Measurements from ENCODE around the gene GNAT2. TPM values are rescaled to one million over a fixed set of nuclear protein-coding genes. Genes with fewer than 3 reads are reported as not detected.

GNAT2 gene
- total and polyA plus RNA-seq, 4 donors = 0.24 TPM; not detected in 3

- DNase-seq (no peak), ATAC-seq (ENCODE audit: insufficient read depth, low FRiP score) (no peak)
- Histone ChIP-seq H3K4me3 (no peak overlapping the region), H3K27me3 (ENCODE audit: control insufficient read depth in 3 of 3, insufficient read depth in 3 of 3, low read length in 2 of 3) (no peaks in the 10 kb centered on the region), H3K27ac (ENCODE audit: low read depth in 1 of 2, low read length in 1 of 2) (no peak overlapping the region), H3K36me3 (ENCODE audit: control insufficient read depth in 4 of 4, insufficient read depth in 4 of 4, low read length in 4 of 4) (peaks cover 0 to 3% (median 0%) of the 10 kb centered on the region in 4 donors), H3K9ac (ENCODE audit: insufficient read depth in 1 of 2, low read length in 2 of 2) (no peak overlapping the region), H3K9me3 (ENCODE audit: control insufficient read depth in 4 of 4, insufficient read depth in 3 of 4, low read length in 3 of 4) (no peaks in the 10 kb centered on the region), H3K4me1 (ENCODE audit: control insufficient read depth in 5 of 5, insufficient read depth in 5 of 5, low read length in 5 of 5) (peaks cover 4 to 68% (median 6%) of the 10 kb centered on the region in 5 donors)
- WGBS, 2 donors = 28 to 63% methylated on average over 1 of the region's 1 CpG
- TF ChIP-seq CTCF (IDR thresholded peaks at IDR 0.05; ENCODE audit: control extremely low read depth, extremely low read depth) = no peak
Measured at GRCh38 chr1:109569323-109569722, 50.1 kb downstream of the GNAT2 start.

- Histone ChIP-seq H3K36me3 (ENCODE audit: control insufficient read depth in 4 of 4, insufficient read depth in 4 of 4, low read length in 4 of 4) (peaks cover 0 to 3% (median 0%) of the 10 kb centered on the region in 4 donors), H3K27me3 (ENCODE audit: control insufficient read depth in 3 of 3, insufficient read depth in 3 of 3, low read length in 2 of 3) (no peaks in the 10 kb centered on the region), H3K4me1 (ENCODE audit: control insufficient read depth in 5 of 5, insufficient read depth in 5 of 5, low read length in 5 of 5) (peaks cover 3 to 71% (median 6%) of the 10 kb centered on the region in 5 donors), H3K27ac (ENCODE audit: low read depth in 1 of 2, low read length in 1 of 2) (no peak overlapping the region), H3K9me3 (ENCODE audit: control insufficient read depth in 4 of 4, insufficient read depth in 3 of 4, low read length in 3 of 4) (no peaks in the 10 kb centered on the region), H3K4me3 (no peak overlapping the region), H3K9ac (ENCODE audit: insufficient read depth in 1 of 2, low read length in 2 of 2) (no peak overlapping the region)
- no peak for DNase-seq
- ATAC-seq (ENCODE audit: insufficient read depth, low FRiP score) = no peak
- 95 to 100% methylated on average over 4 of the region's 4 CpGs for WGBS, 2 donors
- no peak for TF ChIP-seq CTCF (IDR thresholded peaks at IDR 0.05; ENCODE audit: control extremely low read depth, extremely low read depth)
Measured at GRCh38 chr1:109567877-109568672, 51.3 kb downstream of the GNAT2 start.

GRCh38 chr1:109566982-109567381 is 52.4 kb downstream of the GNAT2 start:
- peaks cover 3 to 67% (median 6%) of the 10 kb centered on the region in 5 donors for H3K4me1 ChIP-seq (ENCODE audit: control insufficient read depth in 5 of 5, insufficient read depth in 5 of 5, low read length in 5 of 5)
- 96 to 97% methylated on average over 1 of the region's 1 CpG for whole genome bisulfite sequencing, 2 donors
- H3K36me3 ChIP-seq (ENCODE audit: control insufficient read depth in 4 of 4, insufficient read depth in 4 of 4, low read length in 4 of 4) = peaks cover 0 to 3% (median 0%) of the 10 kb centered on the region in 4 donors
- DNase-seq (no peak), ATAC-seq (ENCODE audit: insufficient read depth, low FRiP score) (no peak)
- no peak overlapping the region for H3K27ac ChIP-seq (ENCODE audit: low read depth in 1 of 2, low read length in 1 of 2)
- no peak for TF ChIP-seq CTCF (IDR thresholded peaks at IDR 0.05; ENCODE audit: control extremely low read depth, extremely low read depth)
- no peak overlapping the region for H3K9ac ChIP-seq (ENCODE audit: insufficient read depth in 1 of 2, low read length in 2 of 2)
- H3K4me3 ChIP-seq = no peak overlapping the region
- H3K9me3 ChIP-seq (ENCODE audit: control insufficient read depth in 4 of 4, insufficient read depth in 3 of 4, low read length in 3 of 4) = no peaks in the 10 kb centered on the region
- no peaks in the 10 kb centered on the region for H3K27me3 ChIP-seq (ENCODE audit: control insufficient read depth in 3 of 3, insufficient read depth in 3 of 3, low read length in 2 of 3)
